HG03025 (cell line): ENCODE measurements around the gene GPC1.

ENCODE experiments used
- ATAC-seq: cut with Tn5 transposase; IDR thresholded peaks from one replicate; pipeline ENCODE4 v1.9.1; 2021; ENCODE audit warnings: mild to moderate bottlenecking, moderate library complexity; ENCODE audit not compliant: unreplicated experiment, low FRiP score

The GPC1 gene

GRCh38 chr2:240411261-240412160, 24.0 kb upstream of the GPC1 start:
- ATAC-seq: no peak

DNA sequence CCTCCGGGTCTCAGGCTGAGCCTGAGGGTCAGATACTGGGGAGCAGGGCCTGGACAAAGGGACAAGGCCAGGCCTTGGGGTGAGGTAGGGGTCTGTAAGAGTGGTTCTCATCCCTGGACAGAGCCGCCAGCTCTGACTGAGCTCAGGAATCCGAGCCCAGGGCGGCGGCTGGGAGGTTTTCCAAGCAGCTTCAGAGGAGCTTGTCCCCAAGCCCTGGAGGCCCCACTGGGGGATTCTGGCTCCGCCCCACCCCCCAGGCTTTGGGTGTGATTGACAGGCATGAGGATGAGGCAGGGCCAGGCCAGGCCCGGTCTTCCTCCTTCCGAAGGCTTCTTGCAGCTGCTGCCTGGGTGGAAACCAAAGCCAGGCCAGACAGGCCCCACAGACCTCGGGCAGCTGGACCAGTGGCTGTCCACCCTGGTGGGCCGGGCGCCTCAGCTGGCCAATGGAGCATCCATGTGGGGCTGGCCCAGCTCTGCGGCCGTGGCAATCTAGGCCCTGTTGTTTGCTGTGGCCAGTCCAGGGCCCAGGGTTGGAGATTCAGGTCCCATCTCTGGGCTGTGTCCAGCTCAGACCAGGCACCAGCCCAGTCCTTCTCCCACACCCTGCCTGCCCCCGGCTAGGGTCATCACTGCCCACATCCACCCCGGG, 23.1 kb upstream of the GPC1 start:
- no peak for ATAC-seq

GRCh38 chr2:240412975-240413812, 22.3 kb upstream of the GPC1 start:
- no peak for ATAC-seq

DNA sequence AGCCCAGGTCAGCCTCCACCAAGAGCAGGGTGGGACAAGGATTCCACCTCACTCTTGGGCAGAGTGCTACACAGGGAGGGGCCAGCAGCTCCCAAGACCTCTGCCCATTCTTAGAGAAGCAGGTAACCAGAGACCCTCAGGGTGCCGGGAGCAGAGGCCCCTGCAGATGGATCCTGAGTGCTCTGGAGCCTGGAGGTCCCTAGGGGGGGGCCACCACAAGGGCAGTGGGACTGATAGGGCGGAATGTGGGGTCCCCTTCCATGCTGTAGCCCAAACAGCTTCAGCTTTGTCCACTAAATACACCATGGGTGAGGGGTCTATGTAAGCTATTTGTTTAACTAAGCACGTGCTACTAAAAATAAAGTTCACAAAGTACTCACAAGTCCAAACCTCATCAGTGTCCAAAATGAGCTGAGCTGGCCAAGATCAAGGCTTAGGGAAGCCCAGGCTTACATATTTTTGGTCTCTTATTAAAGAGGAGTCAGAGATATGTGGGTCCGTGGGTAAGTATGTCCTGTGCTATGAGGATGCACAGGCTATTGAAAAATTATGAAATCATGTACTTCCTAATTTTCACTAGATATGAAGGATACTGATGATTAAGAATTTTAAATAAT, 21.5 kb upstream of the GPC1 start:
- ATAC-seq: no peak

DNA sequence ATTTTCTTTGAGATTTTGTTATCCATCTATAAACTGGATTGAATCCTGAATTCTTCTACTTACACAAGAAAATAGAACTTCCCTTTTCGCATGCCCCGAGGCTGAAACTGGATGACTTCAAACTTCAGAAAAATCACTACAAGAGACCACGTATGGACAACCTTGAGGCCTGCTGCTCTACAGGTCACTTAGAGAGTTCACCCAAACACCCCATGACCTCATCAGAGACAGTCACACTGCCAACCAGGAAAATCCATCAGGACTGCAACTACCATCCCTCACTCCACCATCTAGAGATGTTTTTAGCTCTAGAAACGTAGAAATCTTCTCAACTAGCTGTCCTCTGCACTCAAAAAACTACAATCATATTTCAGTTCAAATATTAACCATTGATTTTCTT, 18.6 kb upstream of the GPC1 start:
- ATAC-seq: no peak

DNA sequence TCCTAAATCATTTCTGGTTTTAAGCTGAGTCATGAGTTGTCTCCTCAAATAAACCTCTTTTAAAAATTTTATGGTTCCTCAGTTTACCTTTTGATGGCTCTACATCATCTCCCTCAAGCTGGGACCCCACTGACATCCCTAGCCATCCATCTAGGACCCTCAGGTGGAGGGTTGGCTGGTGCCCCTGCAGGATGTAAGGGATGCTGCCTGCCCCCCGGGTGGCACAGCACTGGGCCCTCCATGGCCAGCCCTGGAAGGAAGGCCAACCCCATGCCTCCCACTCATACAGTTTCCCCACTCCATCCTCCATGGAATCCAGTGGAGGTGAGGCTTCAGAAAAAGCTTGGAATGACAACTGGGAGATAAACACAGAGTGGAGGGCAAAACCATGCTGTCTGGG, 17.2 kb upstream of the GPC1 start:
- no peak for ATAC-seq

- ATAC-seq: no peak
Measured at GRCh38 chr2:240419271-240419670, 16.2 kb upstream of the GPC1 start.

- no peak for ATAC-seq
Measured at GRCh38 chr2:240419723-240420122, 15.7 kb upstream of the GPC1 start.

DNA sequence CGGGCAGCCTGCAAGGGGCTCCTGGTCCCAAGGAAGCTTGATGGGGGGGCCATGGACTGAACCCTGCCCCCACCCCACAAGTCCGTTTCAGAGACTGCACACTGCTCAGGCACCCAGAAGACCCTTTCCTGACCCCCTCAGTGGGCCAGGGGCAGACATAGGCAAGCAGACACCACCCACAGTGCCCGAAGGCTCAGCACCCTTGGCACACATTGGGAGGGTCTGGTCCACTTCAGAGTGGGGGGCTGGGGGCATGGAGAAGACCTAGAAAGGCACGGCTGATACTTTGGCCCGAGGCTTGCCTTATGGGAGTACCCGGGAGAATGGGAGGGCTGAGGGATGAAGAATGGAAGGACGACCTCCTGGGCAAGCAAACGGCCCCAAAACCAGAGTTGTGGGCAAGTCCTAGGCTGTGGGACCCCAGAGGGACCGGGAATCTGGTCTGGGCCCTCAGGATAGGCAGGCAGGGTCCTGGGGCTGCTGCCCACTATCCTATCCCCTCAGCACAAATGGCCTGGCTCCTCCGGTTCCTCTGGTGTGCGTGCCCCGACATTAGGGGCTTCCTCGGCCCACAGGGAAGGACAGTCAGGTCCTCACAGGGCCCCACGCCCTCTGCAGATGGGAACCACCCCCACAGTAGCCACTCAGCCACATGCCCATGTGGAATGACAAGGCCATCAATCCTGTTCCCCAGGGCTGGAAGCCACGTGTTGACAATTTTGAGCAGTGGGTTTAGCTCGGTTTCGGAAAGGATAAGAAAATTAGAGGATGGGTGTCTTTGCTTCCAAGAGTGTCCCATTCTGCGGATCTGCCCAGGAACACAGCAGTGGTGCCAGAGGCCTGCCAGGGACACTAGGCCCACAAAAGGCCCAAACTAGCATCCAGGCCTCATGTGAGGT, 15.0 kb upstream of the GPC1 start:
- no peak for ATAC-seq

GRCh38 chr2:240421381-240421780, 14.1 kb upstream of the GPC1 start:
- no peak for ATAC-seq

DNA sequence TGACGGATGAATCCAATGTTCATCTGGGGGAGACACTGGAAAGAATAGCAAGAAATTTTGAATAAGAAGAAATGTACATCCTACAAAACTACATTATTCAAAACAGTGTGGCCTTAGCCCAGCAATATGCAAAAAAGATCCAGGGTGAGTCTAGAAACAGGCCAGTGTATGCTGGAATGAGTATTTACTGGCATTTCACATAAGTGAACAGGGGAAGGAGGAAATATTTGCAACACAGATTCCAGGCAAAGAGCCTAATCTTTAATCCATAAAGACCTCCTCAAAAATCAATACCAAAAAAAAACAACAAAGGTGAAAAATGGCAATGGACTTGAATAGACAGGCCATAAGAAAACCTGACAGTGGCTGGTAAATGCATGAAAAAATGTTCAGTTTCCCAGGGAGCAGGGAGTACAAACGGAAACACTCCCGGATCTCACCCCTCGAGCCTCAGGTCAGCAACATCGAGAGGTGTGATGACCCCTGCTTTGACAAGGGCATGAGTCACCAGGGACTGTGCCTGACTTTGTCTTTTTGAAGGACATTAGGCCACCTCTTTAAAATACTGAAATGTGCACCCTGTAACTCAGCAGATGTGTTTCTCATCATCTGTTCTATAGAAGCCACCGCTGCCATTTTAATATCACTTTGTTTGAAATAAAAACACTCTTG, 12.7 kb upstream of the GPC1 start:
- no peak for ATAC-seq

- ATAC-seq: no peak
Measured at GRCh38 chr2:240423788-240424191, 11.7 kb upstream of the GPC1 start.

DNA sequence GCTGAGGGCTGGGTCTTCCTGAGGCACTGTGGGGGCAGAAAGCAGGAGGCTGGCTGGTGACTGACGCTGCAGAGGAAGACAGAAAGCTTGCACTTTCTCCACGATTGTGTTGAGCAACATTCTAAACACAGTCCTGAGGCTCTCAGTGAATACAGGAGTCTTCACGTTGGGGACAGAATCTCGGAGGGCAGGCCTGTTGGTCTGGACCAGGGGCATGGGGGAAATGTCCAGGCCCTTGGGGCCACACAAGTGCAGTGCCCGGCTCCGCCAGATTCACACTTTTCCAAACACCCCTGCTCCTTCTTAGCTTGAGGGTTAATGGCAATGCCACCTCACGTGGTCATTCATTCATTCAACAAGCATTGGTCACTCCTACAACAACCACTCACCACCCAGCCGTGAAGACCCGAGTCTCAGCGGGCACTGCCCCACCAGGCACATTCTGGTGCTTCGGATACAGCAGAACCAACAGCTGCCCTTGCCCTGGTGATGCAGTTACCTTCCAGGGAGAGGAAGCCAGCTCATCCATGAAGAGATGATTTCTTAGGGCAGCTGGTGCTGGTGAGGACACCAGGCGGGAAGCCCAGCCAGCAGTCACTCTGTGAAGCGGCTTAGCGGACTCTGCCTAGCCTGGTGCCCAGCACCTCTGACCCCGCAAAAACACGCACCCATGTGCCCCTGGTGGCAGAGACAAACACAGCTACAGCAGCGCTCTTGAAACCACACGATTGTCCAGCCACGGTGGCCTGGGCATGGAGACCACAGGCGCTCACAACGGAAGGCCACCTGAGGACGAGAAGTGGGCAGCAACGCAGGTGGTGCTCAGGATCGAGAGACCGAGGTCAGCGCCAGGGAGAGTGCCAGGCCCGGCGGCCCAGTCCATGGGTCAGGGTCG, 10.9 kb upstream of the GPC1 start:
- no peak for ATAC-seq

DNA sequence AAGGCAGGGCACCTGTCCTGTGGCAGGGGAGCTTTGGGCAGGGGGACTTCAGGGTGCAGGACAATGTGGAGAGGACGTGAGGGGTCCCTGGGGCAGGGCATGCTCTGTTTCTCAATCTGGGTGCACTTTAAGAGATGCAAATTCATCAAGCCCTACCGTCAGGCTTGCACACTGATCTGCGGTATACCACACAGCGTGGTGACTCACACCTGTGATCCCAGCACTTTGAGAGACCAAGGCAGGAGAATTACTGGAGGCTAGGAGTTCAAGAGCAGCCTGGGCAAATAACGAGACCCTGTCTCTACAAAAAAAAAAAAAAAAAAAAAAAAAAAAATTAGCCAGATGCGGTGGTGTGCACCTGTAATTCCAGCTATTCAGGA, 10.2 kb upstream of the GPC1 start:
- no peak for ATAC-seq

- no peak for ATAC-seq
Measured at GRCh38 chr2:240425697-240426096, 9.8 kb upstream of the GPC1 start.

DNA sequence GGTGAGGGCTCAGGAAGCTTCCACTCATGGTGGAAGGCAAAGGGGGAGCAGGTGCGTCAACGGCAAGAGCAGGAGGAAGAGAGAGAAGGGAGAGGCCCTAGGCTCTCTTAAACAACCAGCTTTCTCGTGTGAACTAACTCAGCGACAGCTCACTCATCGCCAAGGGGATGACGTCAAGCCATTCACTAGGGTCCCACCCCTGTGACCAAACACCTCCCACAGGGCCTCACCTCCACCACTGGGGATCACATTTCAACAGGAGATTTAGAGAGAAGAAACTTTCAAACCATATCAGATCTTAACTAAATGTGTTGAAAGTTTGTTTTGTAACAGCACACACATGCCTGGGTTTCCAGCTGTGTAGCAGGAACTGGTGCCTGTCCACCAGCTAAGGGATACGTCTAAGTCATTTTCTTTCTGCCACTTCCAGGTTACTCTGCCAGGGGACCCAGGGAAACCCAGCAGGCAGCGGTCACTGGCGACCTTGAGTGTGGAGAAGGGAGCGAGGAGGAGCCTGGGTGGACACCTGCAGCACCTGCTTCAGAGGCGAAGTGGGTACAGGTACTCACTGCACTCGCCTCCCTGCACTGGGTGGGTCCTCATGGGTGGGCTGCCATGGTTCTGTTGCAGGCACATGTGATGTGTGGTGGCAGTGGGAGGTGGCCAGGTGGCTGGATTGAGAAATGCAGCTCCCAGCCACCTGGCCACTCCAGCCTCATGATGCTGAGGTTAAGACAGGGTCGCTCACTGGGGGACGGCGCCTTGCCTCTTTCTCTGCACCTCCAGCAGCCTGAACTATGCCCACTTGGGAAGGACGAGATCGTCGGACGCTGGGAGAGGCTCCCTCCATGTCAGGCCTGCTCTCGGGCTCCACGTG, 8.4 kb upstream of the GPC1 start:
- ATAC-seq: no peak

- ATAC-seq: no peak
Measured at GRCh38 chr2:240427729-240428128, 7.7 kb upstream of the GPC1 start.
